NCI-H510A treated with DMSO at 0.1 percent for 48 hours (cell line): ENCODE results near the gene P2RX2.

Experiments
- DNase-seq: peaks from one replicate; lab custom pipeline; 2025; lab: John Stamatoyannopoulos, UW

P2RX2 gene

GRCh38 chr12:132662901-132663755 is 44.6 kb downstream of the P2RX2 start:
- DNase-seq, result no peak

- no peak for DNase-seq
Measured at GRCh38 chr12:132664206-132665148, 45.9 kb downstream of the P2RX2 start.

GRCh38 chr12:132665149-132665491 is 46.5 kb downstream of the P2RX2 start:
- DNase-seq, result no peak

GRCh38 chr12:132665794-132666193 is 47.2 kb downstream of the P2RX2 start:
- no peak for DNase-seq

- DNase-seq, result no peak
Measured at GRCh38 chr12:132668191-132669088, 49.9 kb downstream of the P2RX2 start.

- no peak for DNase-seq
Measured at GRCh38 chr12:132669166-132669879, 50.7 kb downstream of the P2RX2 start.
